SU-DHL-6 (cell line): ENCODE measurements around the gene WASL.

ENCODE experiments used
- EZH2phosphoT487 ChIP-seq: fragments of 200-600 bp; sonication (generic), shearing (Covaris generic); conservative IDR thresholded peaks from 2 replicates; pipeline ENCODE4 v1.6.1; 2018; ENCODE audit warnings: mild to moderate bottlenecking, antibody characterized with exemption, low read length, moderate library complexity, mixed read lengths
- TF ChIP-seq, protein P1 (sequence below): fragments of 200-600 bp; sonication (generic); IDR thresholded peaks from one replicate; pipeline ENCODE4 v1.5.1; 2017; ENCODE audit warnings: antibody characterized with exemption, mild to moderate bottlenecking, low read length, moderate library complexity; ENCODE audit not compliant: insufficient read depth, poor library complexity, severe bottlenecking

DNA sequence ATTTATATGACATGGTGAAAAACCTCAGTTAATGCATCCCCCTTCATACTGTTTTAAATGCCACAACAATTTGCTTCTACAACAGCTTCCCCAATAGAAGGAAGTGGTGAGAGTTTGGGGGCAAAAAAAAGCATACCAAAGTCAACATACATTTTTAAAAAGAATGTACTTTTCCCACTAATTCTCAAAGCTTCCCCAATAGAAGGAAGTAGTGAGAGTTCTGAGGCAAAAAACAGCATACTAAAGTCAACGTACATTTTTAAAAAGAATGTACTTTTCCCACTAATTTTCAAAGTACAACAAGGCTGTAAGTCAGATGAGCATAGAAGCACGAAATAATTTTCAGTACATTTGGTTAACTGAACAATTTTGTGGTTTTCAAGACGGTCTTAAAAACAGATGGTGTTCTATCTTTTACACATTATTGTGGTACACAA lies 24.0 kb downstream of the WASL start:
- TF ChIP-seq, protein P1, sequence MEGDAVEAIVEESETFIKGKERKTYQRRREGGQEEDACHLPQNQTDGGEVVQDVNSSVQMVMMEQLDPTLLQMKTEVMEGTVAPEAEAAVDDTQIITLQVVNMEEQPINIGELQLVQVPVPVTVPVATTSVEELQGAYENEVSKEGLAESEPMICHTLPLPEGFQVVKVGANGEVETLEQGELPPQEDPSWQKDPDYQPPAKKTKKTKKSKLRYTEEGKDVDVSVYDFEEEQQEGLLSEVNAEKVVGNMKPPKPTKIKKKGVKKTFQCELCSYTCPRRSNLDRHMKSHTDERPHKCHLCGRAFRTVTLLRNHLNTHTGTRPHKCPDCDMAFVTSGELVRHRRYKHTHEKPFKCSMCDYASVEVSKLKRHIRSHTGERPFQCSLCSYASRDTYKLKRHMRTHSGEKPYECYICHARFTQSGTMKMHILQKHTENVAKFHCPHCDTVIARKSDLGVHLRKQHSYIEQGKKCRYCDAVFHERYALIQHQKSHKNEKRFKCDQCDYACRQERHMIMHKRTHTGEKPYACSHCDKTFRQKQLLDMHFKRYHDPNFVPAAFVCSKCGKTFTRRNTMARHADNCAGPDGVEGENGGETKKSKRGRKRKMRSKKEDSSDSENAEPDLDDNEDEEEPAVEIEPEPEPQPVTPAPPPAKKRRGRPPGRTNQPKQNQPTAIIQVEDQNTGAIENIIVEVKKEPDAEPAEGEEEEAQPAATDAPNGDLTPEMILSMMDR: no peak
- no peak for TF ChIP-seq EZH2phosphoT487
